ENCODE measurements around the gene SLC51A. TPM values are rescaled to one million over a fixed set of nuclear protein-coding genes. Genes with fewer than 3 reads are reported as not detected.

SLC51A gene
- total and polyA plus RNA-seq, 7 donors: 0.31 to 0.44 (median 0.39) TPM; not detected in 3

DNA sequence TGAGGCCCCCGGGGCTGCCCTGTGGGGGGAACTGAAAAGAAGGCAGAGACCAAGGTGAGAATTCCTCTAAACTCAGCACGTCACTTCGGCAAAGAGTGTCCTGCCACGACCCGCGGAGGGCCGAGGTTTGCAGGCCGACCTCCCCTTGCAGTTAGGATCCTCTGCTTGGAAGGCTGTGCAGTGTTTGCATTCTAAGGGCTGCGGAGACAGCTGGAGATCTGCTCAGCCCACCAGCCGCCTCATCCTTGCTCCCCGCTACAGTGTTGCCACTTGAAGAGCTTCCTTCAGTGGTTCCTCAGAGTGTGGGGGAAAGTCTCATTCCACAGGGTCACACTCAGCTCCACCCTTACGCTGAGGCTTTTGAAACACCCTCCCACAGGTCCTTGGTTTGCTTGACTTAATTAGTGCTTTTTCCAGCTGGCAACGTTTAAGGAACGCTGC, 10.8 kb downstream of the SLC51A start:
- ATAC-seq (no peak), DNase-seq (no peak)
- 67 to 73% (median 69%) methylated on average over 14 of the region's 14 CpGs for WGBS, 3 donors
- Histone ChIP-seq H3K27me3 (ENCODE audit: insufficient read depth in 3 of 3, low read length in 2 of 3) (no peaks in the 10 kb centered on the region), H3K4me1 (no peaks in the 10 kb centered on the region), H3K36me3 (ENCODE audit: insufficient read depth in 1 of 2, low read depth in 1 of 2) (no peaks in the 10 kb centered on the region), H3K4me3 (no peak overlapping the region), H3K9me3 (no peaks in the 10 kb centered on the region), H3K27ac (no peak overlapping the region)
- intact Hi-C loops (cut with DNase I): no loop called here
- TF ChIP-seq, protein P1, sequence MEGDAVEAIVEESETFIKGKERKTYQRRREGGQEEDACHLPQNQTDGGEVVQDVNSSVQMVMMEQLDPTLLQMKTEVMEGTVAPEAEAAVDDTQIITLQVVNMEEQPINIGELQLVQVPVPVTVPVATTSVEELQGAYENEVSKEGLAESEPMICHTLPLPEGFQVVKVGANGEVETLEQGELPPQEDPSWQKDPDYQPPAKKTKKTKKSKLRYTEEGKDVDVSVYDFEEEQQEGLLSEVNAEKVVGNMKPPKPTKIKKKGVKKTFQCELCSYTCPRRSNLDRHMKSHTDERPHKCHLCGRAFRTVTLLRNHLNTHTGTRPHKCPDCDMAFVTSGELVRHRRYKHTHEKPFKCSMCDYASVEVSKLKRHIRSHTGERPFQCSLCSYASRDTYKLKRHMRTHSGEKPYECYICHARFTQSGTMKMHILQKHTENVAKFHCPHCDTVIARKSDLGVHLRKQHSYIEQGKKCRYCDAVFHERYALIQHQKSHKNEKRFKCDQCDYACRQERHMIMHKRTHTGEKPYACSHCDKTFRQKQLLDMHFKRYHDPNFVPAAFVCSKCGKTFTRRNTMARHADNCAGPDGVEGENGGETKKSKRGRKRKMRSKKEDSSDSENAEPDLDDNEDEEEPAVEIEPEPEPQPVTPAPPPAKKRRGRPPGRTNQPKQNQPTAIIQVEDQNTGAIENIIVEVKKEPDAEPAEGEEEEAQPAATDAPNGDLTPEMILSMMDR (IDR thresholded peaks at IDR 0.05): no peak

DNA sequence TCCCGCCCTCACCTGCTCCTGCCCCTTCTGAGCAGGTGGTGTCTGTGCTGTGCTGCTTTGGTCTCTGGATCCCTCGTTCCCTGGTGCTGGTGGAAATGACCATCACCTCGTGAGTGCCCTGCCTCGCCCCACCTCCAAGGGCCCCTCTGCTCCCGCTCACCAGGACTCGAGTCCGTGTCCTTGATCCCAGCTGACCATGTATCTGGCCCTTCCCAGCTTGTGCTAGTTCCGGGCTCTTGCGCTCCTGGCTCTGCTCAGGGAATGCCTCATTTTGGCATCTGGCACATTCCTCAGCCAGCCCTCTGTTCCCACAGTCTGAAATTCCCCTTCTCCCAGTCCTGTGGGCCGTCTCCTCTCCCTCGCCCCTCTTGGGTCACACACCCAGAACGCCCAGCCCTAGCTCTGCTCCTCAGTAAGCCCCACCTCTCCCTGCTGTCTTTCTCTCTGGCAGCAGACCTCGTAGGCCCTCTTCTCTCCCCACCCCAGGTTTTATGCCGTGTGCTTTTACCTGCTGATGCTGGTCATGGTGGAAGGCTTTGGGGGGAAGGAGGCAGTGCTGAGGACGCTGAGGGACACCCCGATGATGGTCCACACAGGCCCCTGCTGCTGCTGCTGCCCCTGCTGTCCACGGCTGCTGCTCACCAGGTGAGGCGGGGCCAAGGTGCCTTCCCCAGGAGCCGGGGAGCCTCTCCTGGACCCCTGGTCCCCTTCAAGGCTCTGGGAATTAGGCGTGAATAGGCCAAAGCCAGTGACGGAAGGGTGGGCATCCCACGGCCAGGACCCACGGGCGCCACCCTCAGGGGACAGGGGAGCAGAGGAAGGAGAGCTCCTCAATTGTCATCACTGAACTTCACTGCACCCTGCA, 11.5 kb downstream of the SLC51A start:
- DNase-seq (no peak), ATAC-seq (peak in 3 of 4 donors; percentile 26 to 47 (median 46))
- no peaks in the 10 kb centered on the region for H3K36me3 ChIP-seq (ENCODE audit: insufficient read depth in 1 of 2, low read depth in 1 of 2)
- no peak overlapping the region for H3K27ac ChIP-seq
- no peaks in the 10 kb centered on the region for H3K4me1 ChIP-seq
- no peak overlapping the region for H3K4me3 ChIP-seq
- H3K27me3 ChIP-seq (ENCODE audit: insufficient read depth in 3 of 3, low read length in 2 of 3): no peaks in the 10 kb centered on the region
- no peaks in the 10 kb centered on the region for H3K9me3 ChIP-seq
- intact Hi-C loops (cut with DNase I): no loop called here
- 45 to 52% (median 49%) methylated on average over 23 to 24 of the region's 24 CpGs for WGBS, 3 donors
- TF ChIP-seq, protein P1 (IDR thresholded peaks at IDR 0.05): no peak

DNA sequence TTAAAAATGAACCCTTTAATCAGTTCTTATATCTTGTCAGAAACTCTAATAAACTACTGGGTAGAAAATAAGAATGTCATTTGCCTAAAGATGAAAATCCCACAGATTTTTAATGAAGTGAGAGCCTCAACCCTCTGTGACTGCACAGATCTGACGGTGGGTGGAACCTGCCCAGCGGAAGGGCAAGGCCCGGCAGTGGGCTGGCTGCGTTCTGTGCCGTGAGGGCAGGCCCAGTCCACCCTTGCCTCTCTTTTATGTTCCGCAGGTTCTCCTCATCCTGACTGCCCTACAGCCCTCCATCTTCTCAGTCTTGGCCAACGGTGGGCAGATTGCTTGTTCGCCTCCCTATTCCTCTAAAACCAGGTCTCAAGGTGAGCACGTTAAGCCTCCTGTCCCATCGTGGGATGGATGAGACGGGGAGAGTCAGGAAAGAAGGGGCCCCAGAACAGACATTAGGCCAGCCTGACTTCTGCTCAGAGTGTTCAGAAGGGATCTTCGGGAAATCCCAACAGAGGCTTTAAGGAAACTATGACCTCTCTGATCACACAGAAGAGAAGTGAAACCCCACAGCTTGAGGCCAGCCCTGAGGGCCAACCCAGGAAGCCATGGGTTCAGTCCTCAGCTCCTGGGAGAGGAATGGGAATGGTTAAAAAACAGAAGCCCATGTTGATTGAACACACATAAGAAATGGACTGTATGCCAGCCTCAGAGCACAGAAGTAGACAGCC, 16.0 kb downstream of the SLC51A start:
- no peak overlapping the region for H3K27ac ChIP-seq
- no peak for DNase-seq
- H3K4me1 ChIP-seq: no peaks in the 10 kb centered on the region
- ATAC-seq: no peak
- intact Hi-C loops (cut with DNase I): no loop called here
- H3K36me3 ChIP-seq (ENCODE audit: insufficient read depth in 1 of 2, low read depth in 1 of 2): peaks cover 3 to 36% of the 10 kb centered on the region in 2 donors
- no peaks in the 10 kb centered on the region for H3K9me3 ChIP-seq
- WGBS, 3 donors: 90 to 92% (median 92%) methylated on average over 12 of the region's 12 CpGs
- no peaks in the 10 kb centered on the region for H3K27me3 ChIP-seq (ENCODE audit: insufficient read depth in 3 of 3, low read length in 2 of 3)
- TF ChIP-seq, protein P1 (IDR thresholded peaks at IDR 0.05): no peak
- no peak overlapping the region for H3K4me3 ChIP-seq

DNA sequence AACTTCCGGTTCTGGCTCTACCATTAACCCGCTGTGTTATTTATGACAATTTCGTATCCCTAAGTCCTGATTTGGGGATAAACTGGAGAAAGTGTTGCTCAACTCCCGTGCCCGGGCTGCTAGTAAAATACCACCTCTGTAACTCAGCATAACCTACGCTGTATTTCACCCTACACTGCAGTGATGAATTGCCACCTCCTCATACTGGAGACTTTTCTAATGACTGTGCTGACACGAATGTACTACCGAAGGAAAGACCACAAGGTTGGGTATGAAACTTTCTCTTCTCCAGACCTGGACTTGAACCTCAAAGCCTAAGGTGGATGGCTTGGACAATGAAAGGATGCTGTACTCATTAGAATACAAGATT, 16.5 kb downstream of the SLC51A start:
- Histone ChIP-seq H3K4me3 (no peak overlapping the region), H3K27me3 (ENCODE audit: insufficient read depth in 3 of 3, low read length in 2 of 3) (no peaks in the 10 kb centered on the region), H3K9me3 (no peaks in the 10 kb centered on the region), H3K36me3 (ENCODE audit: insufficient read depth in 1 of 2, low read depth in 1 of 2) (peaks cover 3 to 42% of the 10 kb centered on the region in 2 donors), H3K4me1 (no peaks in the 10 kb centered on the region), H3K27ac (no peak overlapping the region)
- intact Hi-C loops (cut with DNase I): no loop called here
- 87 to 90% (median 87%) methylated on average over 8 of the region's 8 CpGs for WGBS, 3 donors
- no peak for ATAC-seq
- no peak for DNase-seq
- TF ChIP-seq, protein P1 (IDR thresholded peaks at IDR 0.05): no peak

Data from psoas muscle (tissue), 8 donors.